GM21390 (cell line): ENCODE results near the gene GRM8.
A peak's percentile ranks its signal among the peaks of the same experiment; 100 is the strongest.

Source experiments
- ATAC-seq: cut with Tn5 transposase; IDR thresholded peaks from one replicate; pipeline ENCODE4 v1.9.1; 2021; ENCODE audit not compliant: unreplicated experiment

GRM8 gene

GRCh38 chr7:126570845-126571244 lies 681.9 kb downstream of the GRM8 start:
- no peak for ATAC-seq

GRCh38 chr7:126569402-126569801 lies 683.3 kb downstream of the GRM8 start:
- ATAC-seq: peak; percentile 83

- peak; percentile 56 for ATAC-seq
Measured at GRCh38 chr7:126557271-126557670, 695.5 kb downstream of the GRM8 start.

- no peak for ATAC-seq
Measured at GRCh38 chr7:126541406-126541805, 711.3 kb downstream of the GRM8 start.

- no peak for ATAC-seq
Measured at GRCh38 chr7:126535176-126535575, 717.6 kb downstream of the GRM8 start.

DNA sequence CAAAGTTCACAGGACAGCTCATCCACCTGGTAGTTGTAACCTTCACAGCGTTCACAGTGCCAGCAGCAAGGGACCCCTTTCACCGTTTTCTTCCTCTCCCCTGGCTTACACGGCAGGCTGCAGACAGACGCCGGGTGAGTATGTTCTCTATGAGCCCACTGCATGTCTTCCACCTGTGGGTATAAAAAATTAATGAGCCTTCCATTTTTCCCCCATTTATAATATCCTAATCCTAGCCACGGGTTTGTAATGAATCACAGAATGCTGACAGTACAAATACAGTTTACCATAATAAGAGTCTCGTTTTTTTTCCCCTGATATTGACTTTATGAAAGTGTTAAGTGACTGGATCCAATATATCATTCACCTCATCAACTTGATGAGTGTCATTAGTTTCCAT lies 719.0 kb downstream of the GRM8 start:
- ATAC-seq: no peak

GRCh38 chr7:126529833-126530232 lies 722.9 kb downstream of the GRM8 start:
- ATAC-seq: no peak

GRCh38 chr7:126529254-126529653 lies 723.5 kb downstream of the GRM8 start:
- ATAC-seq: no peak

DNA sequence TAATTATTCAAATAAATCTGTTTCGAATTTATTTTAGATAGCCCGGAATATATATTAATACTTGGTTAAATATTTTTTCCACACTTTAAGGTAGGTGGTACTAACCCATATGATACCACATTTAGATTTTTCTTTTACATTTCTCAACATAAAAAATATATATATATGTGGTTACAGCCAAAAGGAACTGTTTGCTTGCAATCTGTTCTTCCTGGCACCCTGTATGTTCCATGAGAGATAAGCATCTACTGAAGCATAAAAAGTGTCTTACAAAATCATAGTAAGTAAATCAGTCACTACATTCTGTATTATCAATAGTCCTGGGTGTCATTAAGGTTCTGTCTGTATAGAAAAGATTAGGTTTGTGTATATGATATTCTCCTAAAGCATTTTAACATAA lies 726.8 kb downstream of the GRM8 start:
- no peak for ATAC-seq

DNA sequence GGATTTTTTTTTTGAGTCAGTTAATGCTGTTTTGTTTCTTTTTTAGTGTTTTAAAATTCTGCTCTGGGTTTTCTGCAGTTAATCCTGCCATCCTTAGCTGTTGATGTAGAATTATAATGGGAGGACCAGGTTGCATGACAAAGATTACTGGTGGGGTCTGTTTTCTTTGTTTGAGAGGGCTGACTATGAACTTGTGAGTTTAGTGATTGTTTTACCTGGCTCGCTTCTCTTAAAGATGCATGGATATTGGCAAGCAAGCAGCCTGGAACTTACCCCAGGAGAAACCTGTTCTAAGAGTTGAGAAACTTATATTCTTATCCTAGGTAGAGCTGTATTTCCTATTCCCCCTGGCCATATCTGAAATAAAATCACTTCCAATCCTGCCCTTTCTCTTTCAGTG lies 727.8 kb downstream of the GRM8 start:
- ATAC-seq: no peak

GRCh38 chr7:126511046-126511445 lies 741.7 kb downstream of the GRM8 start:
- ATAC-seq: no peak

DNA sequence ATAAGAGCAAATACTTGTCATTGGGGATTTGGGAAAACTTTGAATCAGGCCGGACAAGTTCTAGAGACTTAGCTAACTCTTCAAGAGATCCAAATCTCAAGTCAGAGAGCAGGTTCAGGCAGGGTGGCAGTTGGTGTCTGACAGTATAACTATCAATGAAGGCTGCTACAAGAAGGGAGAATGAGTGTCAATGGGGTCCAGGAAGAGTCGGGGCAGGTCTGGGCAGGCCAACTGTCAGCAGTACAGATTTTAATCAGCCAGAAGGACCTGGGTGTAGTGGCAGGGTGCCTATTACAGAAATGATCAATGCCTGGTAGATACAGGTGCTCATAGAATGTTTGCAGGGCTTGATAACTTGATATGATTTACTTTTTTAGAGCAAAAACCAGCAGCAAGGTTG lies 751.1 kb downstream of the GRM8 start:
- no peak for ATAC-seq

GRCh38 chr7:126499481-126499880 lies 753.3 kb downstream of the GRM8 start:
- no peak for ATAC-seq

- ATAC-seq: no peak
Measured at GRCh38 chr7:126495733-126496132, 757.0 kb downstream of the GRM8 start.

DNA sequence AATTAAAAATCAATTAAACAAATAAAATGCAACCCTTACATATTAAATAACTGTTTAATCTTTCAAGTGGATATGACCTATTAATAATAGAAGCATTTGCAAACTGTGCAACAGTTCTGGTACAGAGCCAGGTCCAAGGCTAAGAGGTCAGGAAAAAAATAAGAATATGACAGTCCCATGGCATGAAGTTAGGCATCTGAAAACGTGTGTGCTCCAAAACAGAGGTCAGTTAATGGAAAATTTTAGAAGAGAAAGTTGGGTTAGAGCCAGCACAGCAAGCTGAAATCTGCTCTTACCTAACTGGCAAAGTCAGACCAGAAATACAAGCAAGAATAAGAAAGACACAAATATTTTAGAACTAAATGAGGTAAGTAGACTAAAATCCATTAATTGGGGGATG lies 757.7 kb downstream of the GRM8 start:
- no peak for ATAC-seq

- no peak for ATAC-seq
Measured at GRCh38 chr7:126493801-126494200, 758.9 kb downstream of the GRM8 start.

DNA sequence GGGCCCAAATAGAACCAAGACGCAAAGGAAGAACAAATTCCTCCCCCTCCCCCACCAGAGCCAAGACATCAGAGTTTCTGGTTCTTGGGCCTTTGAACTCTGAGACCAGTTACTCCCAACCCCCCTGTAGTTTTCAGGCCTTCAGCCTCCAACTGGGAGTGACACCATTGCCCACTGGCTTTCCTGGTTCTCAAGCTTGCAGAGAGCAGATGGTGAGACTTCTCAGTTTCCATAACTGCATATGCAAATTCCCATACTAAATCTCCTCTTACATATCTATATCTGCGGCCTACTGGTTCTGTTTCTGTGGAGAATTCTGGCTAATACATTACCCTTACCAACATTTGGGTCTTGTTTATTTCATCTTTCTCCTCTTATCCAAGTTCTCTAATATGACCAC lies 762.9 kb downstream of the GRM8 start:
- no peak for ATAC-seq

DNA sequence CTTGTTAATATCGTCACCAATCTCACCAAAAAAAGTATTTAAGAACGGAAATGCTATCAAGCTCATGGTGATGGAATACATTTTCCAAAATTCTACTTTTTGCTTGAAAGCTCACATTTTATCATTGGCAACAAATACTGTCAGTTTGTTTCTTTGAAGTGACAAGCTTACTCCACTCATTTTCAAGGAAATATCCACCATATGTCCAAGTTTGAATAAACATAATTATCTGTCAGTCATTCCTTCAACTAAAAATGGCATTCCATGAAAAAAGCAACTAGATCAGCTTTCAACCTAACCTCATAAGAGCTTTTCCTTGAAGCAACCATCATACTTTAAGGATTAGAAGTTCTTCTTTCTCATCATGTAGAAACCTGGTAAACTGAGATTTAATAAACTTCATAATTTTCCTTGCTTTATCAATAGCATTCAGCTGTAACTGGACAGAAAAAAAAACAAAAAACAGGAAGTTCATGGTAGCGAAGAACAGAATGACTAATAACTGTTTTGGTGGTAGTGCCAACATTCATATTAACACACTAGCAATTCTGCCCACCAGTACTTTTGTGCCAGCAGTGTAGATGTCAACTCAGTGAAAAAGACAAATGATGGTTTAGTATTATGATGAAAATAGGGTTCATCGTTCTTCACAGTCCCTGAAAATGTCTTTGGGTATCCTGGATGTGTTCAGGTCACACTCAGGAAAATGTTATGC lies 764.9 kb downstream of the GRM8 start:
- ATAC-seq: no peak

DNA sequence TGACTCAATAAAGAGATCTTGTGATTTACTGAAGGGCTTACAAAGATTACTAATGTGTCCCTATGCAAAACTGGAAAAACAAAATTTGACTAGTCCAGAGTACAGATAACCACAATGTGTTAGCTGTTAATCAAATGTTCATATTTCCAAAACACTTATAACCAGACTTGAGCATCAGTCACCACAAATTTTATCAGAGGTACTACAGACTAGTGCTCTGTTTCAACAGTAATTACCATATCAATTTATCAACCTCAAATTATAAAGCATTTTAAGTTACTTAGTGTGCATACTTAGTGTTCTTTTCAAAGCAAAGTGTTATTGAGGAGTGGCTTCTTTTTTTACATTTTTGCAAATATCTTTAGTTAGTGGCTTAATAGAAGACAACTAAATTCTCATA lies 765.9 kb downstream of the GRM8 start:
- no peak for ATAC-seq

DNA sequence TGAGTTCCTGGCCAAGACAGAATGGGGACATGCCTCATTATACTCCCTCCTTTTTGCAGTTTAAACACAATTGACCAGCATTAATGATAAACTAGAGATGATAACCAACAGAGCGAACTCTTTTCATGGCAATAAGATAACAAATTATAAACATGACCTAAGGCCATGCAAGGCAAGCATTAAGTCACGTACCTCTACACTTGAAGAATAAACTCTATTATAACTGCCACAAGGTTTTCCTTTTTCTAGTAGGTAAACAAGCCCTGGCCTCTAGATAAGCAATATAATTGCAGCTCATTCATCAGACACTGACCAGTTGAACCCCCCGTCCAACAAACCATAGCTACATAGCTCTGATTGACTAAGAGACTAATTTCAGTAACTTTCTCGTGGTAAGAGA lies 767.0 kb downstream of the GRM8 start:
- no peak for ATAC-seq

DNA sequence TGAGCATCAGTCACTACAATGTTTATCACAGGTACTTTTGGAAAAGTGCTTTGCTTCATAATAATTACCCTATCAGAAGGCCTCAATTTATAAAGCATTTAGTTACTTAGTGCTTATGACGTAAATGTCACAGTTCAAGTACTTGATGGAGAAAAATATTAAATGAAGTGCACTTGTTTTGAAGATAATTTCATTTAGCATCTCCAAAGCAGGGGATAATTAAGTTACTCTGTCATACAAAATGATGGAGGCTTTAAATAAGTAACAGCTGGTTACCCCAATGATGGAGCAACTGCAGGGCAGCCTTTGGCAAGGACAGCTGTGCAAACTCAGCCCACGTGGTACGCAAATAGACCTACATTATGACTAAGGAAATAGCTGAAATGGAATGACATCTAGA lies 768.8 kb downstream of the GRM8 start:
- no peak for ATAC-seq

DNA sequence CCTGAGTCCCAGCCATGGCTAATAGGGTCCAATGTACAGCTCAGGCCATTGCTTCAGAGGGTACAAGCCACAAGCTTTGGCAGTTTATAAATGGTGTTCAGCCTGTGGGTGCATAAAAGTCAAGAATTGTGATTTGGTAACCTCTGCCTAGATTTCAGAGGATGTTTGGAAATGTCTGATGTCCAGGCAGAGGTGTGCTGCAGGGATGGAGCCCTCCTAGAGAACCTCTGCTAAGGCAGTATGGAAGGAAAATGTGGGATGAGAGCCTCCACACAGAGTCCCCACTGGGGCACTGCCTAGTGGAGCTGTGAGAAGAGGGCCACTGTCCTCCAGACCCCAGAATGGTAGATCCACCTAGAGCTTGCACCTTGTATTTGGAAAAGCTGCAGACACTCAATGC lies 779.9 kb downstream of the GRM8 start:
- ATAC-seq: no peak

- ATAC-seq: no peak
Measured at GRCh38 chr7:126462405-126462804, 790.3 kb downstream of the GRM8 start.
